Endodermal cell (in vitro differentiated cells): Measurements from ENCODE around the gene NKX6-1. TPM values are rescaled to one million over a fixed set of nuclear protein-coding genes. Genes with fewer than 3 reads are reported as not detected.

Experiments used
- DNase-seq: peaks from one replicate; pipeline ENCODE4 v3.0.0-alpha.2; 2017
- H3K27ac ChIP-seq: 2 replicates; pipeline ENCODE4 v1.5.1; 2013; ENCODE audit warnings: mild to moderate bottlenecking, low read depth, low read length, moderate library complexity
- H3K27me3 ChIP-seq: 2 replicates; pipeline ENCODE4 v1.6.1; 2013; ENCODE audit warnings: mild to moderate bottlenecking, low read length, moderate library complexity; ENCODE audit not compliant: insufficient read depth, control insufficient read depth, poor library complexity, severe bottlenecking
- H3K36me3 ChIP-seq: 2 replicates; pipeline ENCODE4 v1.7.0; 2013; ENCODE audit warnings: mild to moderate bottlenecking, low read length, moderate library complexity; ENCODE audit not compliant: control insufficient read depth, insufficient read depth
- H3K4me1 ChIP-seq: one replicate; pipeline ENCODE4 v1.7.0; 2013; ENCODE audit warnings: low read length; ENCODE audit not compliant: control insufficient read depth, insufficient read depth
- H3K4me3 ChIP-seq: 2 replicates; pipeline ENCODE4 v1.5.1; 2013; ENCODE audit warnings: mild to moderate bottlenecking, low read length, moderate library complexity
- H3K9ac ChIP-seq: 2 replicates; pipeline ENCODE4 v1.6.1; 2013; ENCODE audit warnings: mild to moderate bottlenecking, low read length, moderate library complexity; ENCODE audit not compliant: poor library complexity, severe bottlenecking; ENCODE audit errors: extremely low read depth
- H3K9me3 ChIP-seq: 2 replicates; pipeline ENCODE4 v1.6.1; 2013; ENCODE audit warnings: mild to moderate bottlenecking, low read length, moderate library complexity; ENCODE audit not compliant: control insufficient read depth
- H3K27ac Mint-ChIP-seq: 2 replicates; pipeline ENCODE4 v1.8.0; 2020; ENCODE audit warnings: mixed read lengths
- H3K27me3 Mint-ChIP-seq: 2 replicates; pipeline ENCODE4 v1.8.0; 2021; ENCODE audit warnings: mild to moderate bottlenecking, mixed read lengths; ENCODE audit not compliant: insufficient read depth
- H3K36me3 Mint-ChIP-seq: 2 replicates; pipeline ENCODE4 v1.8.0; 2020; ENCODE audit warnings: low read depth, mixed read lengths
- H3K4me1 Mint-ChIP-seq: 2 replicates; pipeline ENCODE4 v1.8.0; 2020; ENCODE audit warnings: mixed read lengths
- H3K4me3 Mint-ChIP-seq: 2 replicates; pipeline ENCODE4 v1.8.0; 2020; ENCODE audit warnings: mild to moderate bottlenecking, moderate library complexity, mixed read lengths
- H3K9me3 Mint-ChIP-seq: 2 replicates; pipeline ENCODE4 v1.8.0; 2020; ENCODE audit warnings: mild to moderate bottlenecking, mixed read lengths
- CTCF ChIP-seq: fragments of 200-600 bp; sonication (generic); conservative IDR thresholded peaks from 2 replicates; pipeline ENCODE4 v1.5.0; 2021; ENCODE audit warnings: antibody characterized with exemption, mild to moderate bottlenecking
- WGBS, 2 experiments: methylation state at CpG; one replicate each; pipeline versions ENCODE4 v1.1.5 to v1.1.7; 2013; ENCODE audit warnings: missing lambda C conversion rate in 2 of 2, mixed read lengths in 1 of 2; ENCODE audit not compliant: insufficient coverage in 1 of 2, insufficient read length in 1 of 2; 5-methylcytosine and 5-hydroxymethylcytosine counted together
- total RNA-seq, 2 donors: library from RNA; stranded (reverse); fragmentation: NEBNext Ultra II Directional in 1 of 2; extraction: Animal tissue kit (Norgen Biotek cat#: 25700) in 1 of 2; gene quantifications; 2 replicates in 1 of 2; 3 replicates in 1 of 2; pipeline ENCODE4 v1.2.1, GENCODE V29; 2021

Gene NKX6-1
- total RNA-seq, 2 donors from 2014 or later: not detected

GRCh38 chr4:84535901-84536300, 36.8 kb upstream of the NKX6-1 start:
- Mint-ChIP-seq H3K27ac (no peak overlapping the region), H3K4me3 (no peak overlapping the region), H3K27me3 (peaks cover 28% of the 10 kb centered on the region), H3K9me3 (peaks cover 8% of the 10 kb centered on the region), H3K4me1 (peaks cover 8% of the 10 kb centered on the region), H3K36me3 (no peaks in the 10 kb centered on the region)
- Histone ChIP-seq H3K9ac (no peak overlapping the region), H3K36me3 (no peaks in the 10 kb centered on the region), H3K4me3 (no peak overlapping the region), H3K27ac (no peak overlapping the region), H3K9me3 (peaks cover 7% of the 10 kb centered on the region), H3K4me1 (no peaks in the 10 kb centered on the region), H3K27me3 (peaks cover 11% of the 10 kb centered on the region)
- 80 to 98% methylated on average over 1 to 2 of the region's 2 CpGs for WGBS, 2 experiments
- no peak for TF ChIP-seq CTCF
- DNase-seq: no peak

GRCh38 chr4:84531689-84532088, 32.6 kb upstream of the NKX6-1 start:
- Histone ChIP-seq H3K4me3 (no peak overlapping the region), H3K27ac (no peak overlapping the region), H3K27me3 (no peaks in the 10 kb centered on the region), H3K9ac (no peak overlapping the region), H3K4me1 (no peaks in the 10 kb centered on the region), H3K9me3 (peaks cover 7% of the 10 kb centered on the region), H3K36me3 (no peaks in the 10 kb centered on the region)
- DNase-seq: no peak
- 81% methylated on average over 2 of the region's 2 CpGs; no CpG with 5 or more reads in 1 of the 2 experiments for WGBS, 2 experiments
- peaks cover 5% of the 10 kb centered on the region for H3K4me1 Mint-ChIP-seq
- no peaks in the 10 kb centered on the region for H3K36me3 Mint-ChIP-seq
- peaks cover 8% of the 10 kb centered on the region for H3K9me3 Mint-ChIP-seq
- H3K27ac Mint-ChIP-seq: no peak overlapping the region
- no peak overlapping the region for H3K4me3 Mint-ChIP-seq
- H3K27me3 Mint-ChIP-seq: peaks cover 17% of the 10 kb centered on the region
- no peak for TF ChIP-seq CTCF

GRCh38 chr4:84530871-84531270, 31.8 kb upstream of the NKX6-1 start:
- Histone ChIP-seq H3K4me3 (no peak overlapping the region), H3K9ac (no peak overlapping the region), H3K4me1 (no peaks in the 10 kb centered on the region), H3K36me3 (no peaks in the 10 kb centered on the region), H3K27me3 (no peaks in the 10 kb centered on the region), H3K27ac (no peak overlapping the region), H3K9me3 (peaks cover 7% of the 10 kb centered on the region)
- Mint-ChIP-seq H3K4me3 (no peak overlapping the region), H3K4me1 (peaks cover 5% of the 10 kb centered on the region), H3K9me3 (peaks cover 8% of the 10 kb centered on the region), H3K27ac (no peak overlapping the region), H3K27me3 (peaks cover 17% of the 10 kb centered on the region), H3K36me3 (no peaks in the 10 kb centered on the region)
- DNase-seq: no peak
- TF ChIP-seq CTCF: no peak
- WGBS, 2 experiments: 80 to 85% methylated on average over 1 of the region's 1 CpG
